Measurements from ENCODE around the gene PRDX1.
A peak's percentile ranks its signal among the peaks of the same experiment; 100 is the strongest.
"Not testable (repeated sequence)": the region's sequence is repeated elsewhere in the genome, so short reads cannot be mapped to it uniquely, and the experiment has no call there.

PRDX1 gene

GRCh38 chr1:45535988-45536766 lies 14.5 kb upstream of the PRDX1 start:
- no peak for DNase-seq (ENCODE audit: low spot score)

- DNase-seq (ENCODE audit: low spot score), result no peak
Observed at GRCh38 chr1:45531873-45532272, 10.2 kb upstream of the PRDX1 start.

- no peak for DNase-seq (ENCODE audit: low spot score)
Observed at GRCh38 chr1:45530632-45531135, 9.0 kb upstream of the PRDX1 start.

- DNase-seq (ENCODE audit: low spot score), result no peak
Observed at GRCh38 chr1:45526135-45526644, 4.5 kb upstream of the PRDX1 start.

GRCh38 chr1:45523975-45524374 lies 2.3 kb upstream of the PRDX1 start:
- not testable (repeated sequence) for DNase-seq (ENCODE audit: low spot score)

GRCh38 chr1:45523516-45523915 lies 1.8 kb upstream of the PRDX1 start:
- not testable (repeated sequence) for DNase-seq (ENCODE audit: low spot score)

GRCh38 chr1:45522324-45523104 lies 830 bp upstream of the PRDX1 start:
- peak; percentile 37 for DNase-seq (ENCODE audit: low spot score)

- not testable (repeated sequence) for DNase-seq (ENCODE audit: low spot score)
Observed at GRCh38 chr1:45519774-45520173, 1.9 kb downstream of the PRDX1 start.

- DNase-seq (ENCODE audit: low spot score), result no peak
Observed at GRCh38 chr1:45518910-45519309, 2.8 kb downstream of the PRDX1 start.

- DNase-seq (ENCODE audit: low spot score), result not testable (repeated sequence)
Observed at GRCh38 chr1:45518366-45518765, 3.3 kb downstream of the PRDX1 start.

- no peak for DNase-seq (ENCODE audit: low spot score)
Observed at GRCh38 chr1:45516465-45516864, 5.2 kb downstream of the PRDX1 start.

- DNase-seq (ENCODE audit: low spot score), result no peak
Observed at GRCh38 chr1:45516036-45516435, 5.6 kb downstream of the PRDX1 start.

GRCh38 chr1:45513532-45514260 lies 8.0 kb downstream of the PRDX1 start:
- DNase-seq (ENCODE audit: low spot score), result not testable (repeated sequence)

GRCh38 chr1:45512641-45513054 lies 9.0 kb downstream of the PRDX1 start:
- DNase-seq (ENCODE audit: low spot score), result peak; percentile 56

GRCh38 chr1:45510972-45511527 lies 10.6 kb downstream of the PRDX1 start:
- DNase-seq (ENCODE audit: low spot score), result no peak

- no peak for DNase-seq (ENCODE audit: low spot score)
Observed at GRCh38 chr1:45510036-45510971, 11.4 kb downstream of the PRDX1 start.

GRCh38 chr1:45508295-45509151 lies 13.2 kb downstream of the PRDX1 start:
- DNase-seq (ENCODE audit: low spot score), result no peak

GRCh38 chr1:45507893-45508292 lies 13.8 kb downstream of the PRDX1 start:
- no peak for DNase-seq (ENCODE audit: low spot score)

GRCh38 chr1:45507195-45507594 lies 14.5 kb downstream of the PRDX1 start:
- DNase-seq (ENCODE audit: low spot score), result no peak
